ENCODE results near the gene IGFBP6. TPM values are rescaled to one million over a fixed set of nuclear protein-coding genes. Genes with fewer than 3 reads are reported as not detected.

Gene IGFBP6
- total and polyA plus RNA-seq, 9 of the 15 experiments (the other 6 are each of a cell fraction or from before 2014, with no cell fraction given) = 0.15 to 1.4 (median 0.54) TPM

DNA sequence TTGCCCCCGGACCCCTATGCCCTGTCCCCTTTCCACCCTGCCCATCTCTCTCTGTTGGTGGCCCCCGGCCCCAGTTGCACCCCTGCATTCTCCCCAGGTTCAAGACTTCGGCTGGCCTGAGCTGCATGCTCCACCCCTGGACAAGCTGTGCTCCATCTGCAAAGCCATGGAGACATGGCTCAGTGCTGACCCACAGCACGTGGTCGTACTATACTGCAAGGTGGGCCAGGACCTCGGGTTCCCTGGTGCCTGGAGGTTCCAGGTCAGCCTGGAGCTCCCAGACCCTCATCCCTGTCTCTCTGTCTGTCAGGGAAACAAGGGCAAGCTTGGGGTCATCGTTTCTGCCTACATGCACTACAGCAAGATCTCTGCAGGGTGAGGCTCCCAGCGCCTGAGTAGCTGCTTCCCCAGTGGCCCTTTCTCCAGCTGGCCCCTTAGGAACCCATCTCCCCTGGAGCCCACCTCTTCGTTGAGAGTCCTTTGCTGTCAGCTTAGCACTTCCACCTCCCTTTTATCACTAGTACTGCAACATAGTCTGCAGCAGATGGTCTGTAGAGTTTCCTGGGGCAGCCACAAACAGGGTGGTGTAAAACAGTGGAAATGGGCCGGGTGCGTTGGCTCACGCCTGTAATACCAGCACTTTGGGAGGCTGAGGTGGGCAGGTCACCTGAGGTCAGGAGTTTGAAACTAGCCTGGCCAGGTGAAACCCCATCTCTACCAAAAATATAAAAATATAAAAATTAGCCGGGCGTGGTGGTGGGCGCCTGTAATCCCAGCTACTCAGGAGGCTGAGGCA is 41.8 kb upstream of the IGFBP6 start:
- no peak for DNase-seq (ENCODE audit: extremely low read depth in 1 of 4, low spot score in 3 of 4)
- peaks cover 20 to 86% of the 10 kb centered on the region in 2 experiments; a peak in 4 of 5 replicates for H3K4me1 ChIP-seq (replicated peaks in 1 of 2; ENCODE audit: control insufficient read depth in 2 of 2, insufficient read depth in 2 of 2, low read length in 2 of 2)
- H3K9me3 ChIP-seq (replicated peaks; ENCODE audit: control insufficient read depth, insufficient read depth, low read depth, low read length) = no peaks in the 10 kb centered on the region
- in situ Hi-C loops (cut with MboI) (no loop called here), intact Hi-C loops (cut with micrococcal nuclease) (no loop called here)
- H3K4me3 ChIP-seq = no peak overlapping the region
- no peaks in the 10 kb centered on the region for H3K27me3 ChIP-seq (ENCODE audit: control insufficient read depth in 2 of 2, insufficient read depth in 2 of 2, low read length in 2 of 2)
- no peaks in the 10 kb centered on the region for H3K9me1 ChIP-seq (ENCODE audit: control insufficient read depth, insufficient read depth, low read length)
- peaks cover 2% of the 10 kb centered on the region; the same call in 1 of the 3 replicates for H3K36me3 ChIP-seq (ENCODE audit: control insufficient read depth, insufficient read depth, low read length)
- H3K27ac ChIP-seq (ENCODE audit: extremely low read depth, low read depth, low read length) = no peak overlapping the region
- TF ChIP-seq, protein P1, sequence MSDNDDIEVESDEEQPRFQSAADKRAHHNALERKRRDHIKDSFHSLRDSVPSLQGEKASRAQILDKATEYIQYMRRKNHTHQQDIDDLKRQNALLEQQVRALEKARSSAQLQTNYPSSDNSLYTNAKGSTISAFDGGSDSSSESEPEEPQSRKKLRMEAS (CRISPR knock-in tag; IDR thresholded peaks at IDR 0.05) = 0 out of 2 replicates have a peak, but pooled peaks have one; percentile 25
- no peak for TF ChIP-seq L3MBTL2 (IDR thresholded peaks at IDR 0.05)
- WGBS (ENCODE audit: insufficient coverage, low coverage, missing lambda C conversion rate) = 64% methylated on average over 12 of the region's 15 CpGs
- CTCF ChIA-PET (ENCODE audit: low intra/inter-chr PET ratio) = no interaction called here
- FAIRE-seq = no peak
- H3K79me2 ChIP-seq (ENCODE audit: control insufficient read depth, insufficient read depth, low read length) = peaks cover 7% of the 10 kb centered on the region; the same call in 2 of the 3 replicates
- no peak overlapping the region for H2AFZ ChIP-seq (ENCODE audit: low read depth, low read length)
- no peak overlapping the region for H3K4me2 ChIP-seq (ENCODE audit: insufficient read depth, low read length)
- no peaks in the 10 kb centered on the region for H4K20me1 ChIP-seq (replicated peaks; ENCODE audit: control insufficient read depth, insufficient read depth, low read length)
- H3K9ac ChIP-seq (ENCODE audit: insufficient read depth in 1 of 2, low read depth in 2 of 2, low read length in 2 of 2) = peak overlapping the region in 1 of 2 experiments; percentile 77; a peak in 2 of 4 replicates
- no TSS peak for BruUV-seq (replicated peaks)
- POLR2A ChIA-PET = interaction anchor here (0.6 to 2.1 kb wide), 10 partner anchors 8 to 428 kb away, joined by 3 to 8 read pairs (median 3); no protein-coding TSS in a partner anchor
- ATAC-seq = no peak

DNA sequence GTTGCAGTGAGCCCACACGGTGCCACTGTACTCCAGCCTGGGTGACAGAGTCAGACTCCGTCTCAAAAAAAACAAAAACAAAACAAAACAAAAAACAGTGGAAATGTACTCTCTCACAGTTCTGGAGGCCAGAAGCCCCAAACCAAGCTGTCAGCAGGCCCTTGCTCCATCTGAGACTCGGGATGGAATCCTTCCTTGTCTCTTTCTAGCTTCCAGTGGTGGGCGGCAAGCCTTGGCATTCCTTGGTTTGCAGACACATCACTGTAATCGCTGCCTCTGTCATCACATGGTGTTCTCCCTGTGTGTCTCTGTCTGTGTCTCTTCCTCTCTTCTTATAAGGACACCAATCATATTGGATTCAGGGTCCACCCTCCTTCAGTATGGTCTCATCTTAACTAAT is 41.2 kb upstream of the IGFBP6 start:
- ChIA-PET POLR2A (interaction anchor here (0.6 to 1.8 kb wide), 7 partner anchors 10 to 427 kb away, joined by 3 to 8 read pairs (median 3); partner anchors contain the start of gene AAAS), CTCF (ENCODE audit: low intra/inter-chr PET ratio) (no interaction called here)
- Histone ChIP-seq H3K36me3 (ENCODE audit: control insufficient read depth, insufficient read depth, low read length) (peaks cover 2% of the 10 kb centered on the region; the same call in 1 of the 3 replicates), H3K9me1 (ENCODE audit: control insufficient read depth, insufficient read depth, low read length) (no peaks in the 10 kb centered on the region), H2AFZ (ENCODE audit: low read depth, low read length) (no peak overlapping the region), H3K4me2 (ENCODE audit: insufficient read depth, low read length) (no peak overlapping the region), H3K27ac (ENCODE audit: extremely low read depth, low read depth, low read length) (no peak overlapping the region), H3K9me3 (replicated peaks; ENCODE audit: control insufficient read depth, insufficient read depth, low read depth, low read length) (no peaks in the 10 kb centered on the region), H3K79me2 (ENCODE audit: control insufficient read depth, insufficient read depth, low read length) (peaks cover 7% of the 10 kb centered on the region; the same call in 2 of the 3 replicates), H3K4me3 (no peak overlapping the region), H3K4me1 (replicated peaks in 1 of 2; ENCODE audit: control insufficient read depth in 2 of 2, insufficient read depth in 2 of 2, low read length in 2 of 2) (peaks cover 15 to 85% of the 10 kb centered on the region in 2 experiments; a peak in 4 of 5 replicates), H4K20me1 (replicated peaks; ENCODE audit: control insufficient read depth, insufficient read depth, low read length) (no peaks in the 10 kb centered on the region), H3K9ac (ENCODE audit: insufficient read depth in 1 of 2, low read depth in 2 of 2, low read length in 2 of 2) (no peak overlapping the region), H3K27me3 (ENCODE audit: control insufficient read depth in 2 of 2, insufficient read depth in 2 of 2, low read length in 2 of 2) (no peaks in the 10 kb centered on the region)
- in situ Hi-C loops (cut with MboI) = no loop called here
- intact Hi-C loops (cut with micrococcal nuclease) = no loop called here
- TF ChIP-seq, protein P2, sequence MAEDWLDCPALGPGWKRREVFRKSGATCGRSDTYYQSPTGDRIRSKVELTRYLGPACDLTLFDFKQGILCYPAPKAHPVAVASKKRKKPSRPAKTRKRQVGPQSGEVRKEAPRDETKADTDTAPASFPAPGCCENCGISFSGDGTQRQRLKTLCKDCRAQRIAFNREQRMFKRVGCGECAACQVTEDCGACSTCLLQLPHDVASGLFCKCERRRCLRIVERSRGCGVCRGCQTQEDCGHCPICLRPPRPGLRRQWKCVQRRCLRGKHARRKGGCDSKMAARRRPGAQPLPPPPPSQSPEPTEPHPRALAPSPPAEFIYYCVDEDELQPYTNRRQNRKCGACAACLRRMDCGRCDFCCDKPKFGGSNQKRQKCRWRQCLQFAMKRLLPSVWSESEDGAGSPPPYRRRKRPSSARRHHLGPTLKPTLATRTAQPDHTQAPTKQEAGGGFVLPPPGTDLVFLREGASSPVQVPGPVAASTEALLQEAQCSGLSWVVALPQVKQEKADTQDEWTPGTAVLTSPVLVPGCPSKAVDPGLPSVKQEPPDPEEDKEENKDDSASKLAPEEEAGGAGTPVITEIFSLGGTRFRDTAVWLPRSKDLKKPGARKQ (CRISPR knock-in tag; IDR thresholded peaks at IDR 0.05) = no peak
- TF ChIP-seq, protein P3, sequence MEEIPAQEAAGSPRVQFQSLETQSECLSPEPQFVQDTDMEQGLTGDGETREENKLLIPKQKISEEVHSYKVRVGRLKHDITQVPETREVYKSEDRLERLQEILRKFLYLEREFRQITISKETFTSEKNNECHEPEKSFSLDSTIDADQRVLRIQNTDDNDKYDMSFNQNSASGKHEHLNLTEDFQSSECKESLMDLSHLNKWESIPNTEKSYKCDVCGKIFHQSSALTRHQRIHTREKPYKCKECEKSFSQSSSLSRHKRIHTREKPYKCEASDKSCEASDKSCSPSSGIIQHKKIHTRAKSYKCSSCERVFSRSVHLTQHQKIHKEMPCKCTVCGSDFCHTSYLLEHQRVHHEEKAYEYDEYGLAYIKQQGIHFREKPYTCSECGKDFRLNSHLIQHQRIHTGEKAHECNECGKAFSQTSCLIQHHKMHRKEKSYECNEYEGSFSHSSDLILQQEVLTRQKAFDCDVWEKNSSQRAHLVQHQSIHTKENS (CRISPR knock-in tag; IDR thresholded peaks at IDR 0.05) = no peak
- TF ChIP-seq, protein P4, sequence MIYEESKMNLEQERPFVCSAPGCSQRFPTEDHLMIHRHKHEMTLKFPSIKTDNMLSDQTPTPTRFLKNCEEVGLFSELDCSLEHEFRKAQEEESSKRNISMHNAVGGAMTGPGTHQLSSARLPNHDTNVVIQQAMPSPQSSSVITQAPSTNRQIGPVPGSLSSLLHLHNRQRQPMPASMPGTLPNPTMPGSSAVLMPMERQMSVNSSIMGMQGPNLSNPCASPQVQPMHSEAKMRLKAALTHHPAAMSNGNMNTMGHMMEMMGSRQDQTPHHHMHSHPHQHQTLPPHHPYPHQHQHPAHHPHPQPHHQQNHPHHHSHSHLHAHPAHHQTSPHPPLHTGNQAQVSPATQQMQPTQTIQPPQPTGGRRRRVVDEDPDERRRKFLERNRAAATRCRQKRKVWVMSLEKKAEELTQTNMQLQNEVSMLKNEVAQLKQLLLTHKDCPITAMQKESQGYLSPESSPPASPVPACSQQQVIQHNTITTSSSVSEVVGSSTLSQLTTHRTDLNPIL (CRISPR knock-in tag; IDR thresholded peaks at IDR 0.05) = no peak
- TF ChIP-seq RFX5 (IDR thresholded peaks at IDR 0.05; ENCODE audit: low read depth, low read length) = no peak
- ATAC-seq (no peak), DNase-seq (ENCODE audit: extremely low read depth in 1 of 4, low spot score in 3 of 4) (no peak), FAIRE-seq (peak; percentile 73)
- BruUV-seq (replicated peaks) = no TSS peak
- 50% methylated on average over 5 of the region's 5 CpGs for WGBS (ENCODE audit: insufficient coverage, low coverage, missing lambda C conversion rate)
